ENCODE results near the gene ATP8A2. TPM values are rescaled to one million over a fixed set of nuclear protein-coding genes. Genes with fewer than 3 reads are reported as not detected.

The ATP8A2 gene
- total and polyA plus RNA-seq, 2 of the 8 experiments (the other 6 are each of a cell fraction or from before 2014, with no cell fraction given), result 2.4 to 8.3 TPM

DNA sequence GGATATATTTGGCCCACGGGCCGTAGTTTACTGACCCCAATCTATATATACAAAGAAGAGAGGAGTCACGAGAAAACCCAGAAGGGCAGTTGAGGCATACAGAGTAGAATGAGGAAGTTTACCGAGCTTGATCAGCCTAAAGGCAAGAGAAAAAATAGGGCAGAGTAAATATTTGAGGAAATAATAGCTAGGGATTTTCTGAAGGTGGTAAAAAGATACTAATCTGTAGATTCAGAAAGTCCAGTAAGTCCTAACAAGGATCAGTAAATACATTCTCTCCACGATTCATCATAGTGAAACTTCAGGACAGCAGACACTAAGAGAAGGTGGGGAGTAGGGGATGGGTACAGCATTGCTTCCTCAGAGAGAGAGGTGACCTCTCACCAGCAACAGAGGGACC lies 248.1 kb downstream of the ATP8A2 start (continued):
- TF ChIP-seq RAD21 (IDR thresholded peaks at IDR 0.05 in 1 of 2, conservative IDR thresholded peaks at IDR 0.05 in 1 of 2; ENCODE audit: low read depth in 2 of 2, low read length in 2 of 2) (no peak), MAFK (IDR thresholded peaks at IDR 0.05; ENCODE audit: low read depth, low read length) (no peak), CEBPB (IDR thresholded peaks at IDR 0.05; ENCODE audit: low read depth, low read length) (no peak)

Data from H1 (cell line).